GM21447 (cell line): ENCODE measurements around the gene GALR3.
A peak's percentile ranks its signal among the peaks of the same experiment; 100 is the strongest.

Experiments
- ATAC-seq: cut with Tn5 transposase; IDR thresholded peaks from one replicate; pipeline ENCODE4 v1.9.1; 2021; ENCODE audit not compliant: unreplicated experiment

The GALR3 gene

DNA sequence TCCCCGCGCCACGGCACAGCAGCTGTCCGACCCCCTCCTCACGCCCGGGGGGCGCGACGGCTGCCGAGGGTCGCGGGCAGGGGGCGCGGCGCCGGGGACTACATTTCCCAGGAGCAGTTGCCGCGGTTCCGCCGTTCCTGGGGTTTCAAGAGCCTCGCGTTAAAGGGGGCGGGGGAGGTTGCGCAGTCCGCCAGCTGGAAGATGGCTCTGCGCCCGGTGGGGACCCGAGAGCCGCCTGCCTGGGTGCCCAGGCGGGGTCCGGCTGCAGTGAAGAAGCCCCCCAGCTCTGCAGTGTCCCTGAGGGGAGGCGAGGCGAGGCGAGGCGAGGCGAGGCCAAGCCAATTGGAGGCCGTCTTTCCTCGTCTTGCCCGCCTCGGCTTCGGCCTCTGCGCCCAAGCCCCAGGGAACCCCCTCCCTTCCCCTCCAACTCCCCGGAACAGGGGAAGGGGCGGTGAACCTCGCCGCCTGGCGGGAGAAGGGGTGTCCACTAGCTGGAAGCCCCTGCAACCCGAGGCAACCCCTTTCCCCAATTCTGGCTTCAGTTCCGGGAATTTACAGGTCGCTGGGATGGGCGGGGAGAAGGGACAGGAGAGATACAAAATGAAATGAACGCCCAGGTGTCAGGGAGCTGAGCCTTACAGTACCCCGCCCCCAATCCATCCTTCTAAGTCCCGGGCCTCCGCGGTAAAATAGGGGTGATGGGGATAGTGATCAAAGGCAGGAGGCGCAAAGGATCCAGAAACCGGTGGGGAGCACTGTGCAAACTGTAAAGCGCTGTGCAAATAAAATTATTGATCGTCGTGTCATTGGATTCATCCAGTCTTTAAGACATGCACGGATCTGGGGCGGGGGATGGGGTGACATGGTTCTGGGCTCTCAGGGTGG is 20.6 kb upstream of the GALR3 start:
- ATAC-seq: no peak

DNA sequence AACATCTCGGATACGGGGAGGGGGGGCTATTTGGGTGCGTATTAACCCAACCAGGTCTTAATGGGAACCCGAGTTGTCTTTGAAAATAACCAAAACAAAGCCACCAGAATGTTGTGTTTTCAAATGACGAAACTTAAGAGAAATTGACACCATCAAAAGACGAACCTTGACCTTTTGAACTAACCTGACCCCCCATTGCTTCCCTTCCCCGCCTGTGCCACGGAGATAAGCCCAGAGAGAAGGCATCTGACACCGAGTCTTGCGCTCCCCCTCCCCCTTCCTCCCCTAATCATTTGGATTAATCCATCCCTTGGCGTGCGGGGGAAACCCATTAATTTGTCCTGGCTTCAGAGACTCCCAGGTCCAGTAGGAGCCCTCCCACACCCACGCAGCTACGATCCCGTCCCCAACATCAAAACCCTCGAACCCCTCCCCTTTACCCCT is 20.0 kb upstream of the GALR3 start:
- no peak for ATAC-seq

DNA sequence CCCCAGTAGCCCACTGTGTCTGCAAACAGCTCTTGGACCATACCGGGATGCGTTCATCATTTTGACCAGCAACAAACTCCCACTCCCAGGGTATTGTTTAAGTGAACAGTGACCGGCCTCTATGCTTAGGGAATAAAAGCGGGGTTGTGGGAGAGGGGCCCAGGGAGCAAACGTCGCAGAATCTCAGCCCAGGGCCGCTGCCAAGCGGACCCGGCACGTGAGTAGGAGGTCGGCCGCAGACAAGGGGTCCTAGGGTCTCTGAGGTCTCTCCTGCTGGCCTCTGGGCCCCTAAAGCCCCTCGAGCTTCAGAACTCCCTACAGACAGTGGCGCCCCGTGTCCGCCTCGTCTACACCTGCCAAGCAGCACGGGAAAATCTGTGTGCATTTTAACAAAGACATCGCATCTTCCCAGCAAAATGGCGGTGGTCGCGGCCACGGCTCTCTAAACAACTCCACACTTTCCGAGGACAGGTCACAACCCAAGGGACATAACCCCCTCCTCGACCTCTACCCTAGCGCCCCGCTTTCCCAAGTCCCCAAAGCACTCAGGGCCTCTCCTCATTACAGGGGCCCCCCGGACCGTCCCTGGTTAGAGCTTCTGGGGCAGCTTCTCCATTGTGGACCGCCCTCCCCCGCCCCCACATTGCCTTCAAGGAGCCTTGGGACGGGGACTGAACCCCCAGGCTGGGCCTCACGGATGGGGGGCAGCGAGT is 19.4 kb upstream of the GALR3 start:
- no peak for ATAC-seq

DNA sequence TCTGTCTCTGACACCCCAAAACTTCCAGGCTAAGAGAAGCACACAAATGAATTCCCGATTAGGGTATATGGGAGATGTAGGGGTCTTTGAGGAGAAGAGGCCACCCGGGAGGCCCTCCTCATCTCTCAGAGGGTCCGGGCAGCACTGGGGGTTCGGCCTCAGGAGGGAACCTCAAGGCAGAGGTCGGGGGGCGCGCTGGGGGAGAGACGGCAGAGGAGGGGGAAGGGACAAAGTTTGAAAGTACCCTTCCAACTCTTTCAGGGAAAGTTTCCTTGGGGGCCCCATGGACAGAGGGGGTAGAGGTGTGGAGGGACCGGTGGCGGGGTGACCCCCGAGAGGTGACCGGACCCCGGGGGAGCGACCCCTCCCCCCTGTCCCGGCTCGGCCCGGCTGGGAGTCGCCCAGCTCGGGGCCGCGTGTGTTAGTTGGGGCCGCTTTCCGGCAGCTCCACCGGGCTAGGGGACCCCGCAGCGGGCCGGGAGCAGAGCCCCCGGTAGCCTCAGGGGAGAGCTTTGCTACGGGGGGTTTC is 18.8 kb upstream of the GALR3 start:
- no peak for ATAC-seq

DNA sequence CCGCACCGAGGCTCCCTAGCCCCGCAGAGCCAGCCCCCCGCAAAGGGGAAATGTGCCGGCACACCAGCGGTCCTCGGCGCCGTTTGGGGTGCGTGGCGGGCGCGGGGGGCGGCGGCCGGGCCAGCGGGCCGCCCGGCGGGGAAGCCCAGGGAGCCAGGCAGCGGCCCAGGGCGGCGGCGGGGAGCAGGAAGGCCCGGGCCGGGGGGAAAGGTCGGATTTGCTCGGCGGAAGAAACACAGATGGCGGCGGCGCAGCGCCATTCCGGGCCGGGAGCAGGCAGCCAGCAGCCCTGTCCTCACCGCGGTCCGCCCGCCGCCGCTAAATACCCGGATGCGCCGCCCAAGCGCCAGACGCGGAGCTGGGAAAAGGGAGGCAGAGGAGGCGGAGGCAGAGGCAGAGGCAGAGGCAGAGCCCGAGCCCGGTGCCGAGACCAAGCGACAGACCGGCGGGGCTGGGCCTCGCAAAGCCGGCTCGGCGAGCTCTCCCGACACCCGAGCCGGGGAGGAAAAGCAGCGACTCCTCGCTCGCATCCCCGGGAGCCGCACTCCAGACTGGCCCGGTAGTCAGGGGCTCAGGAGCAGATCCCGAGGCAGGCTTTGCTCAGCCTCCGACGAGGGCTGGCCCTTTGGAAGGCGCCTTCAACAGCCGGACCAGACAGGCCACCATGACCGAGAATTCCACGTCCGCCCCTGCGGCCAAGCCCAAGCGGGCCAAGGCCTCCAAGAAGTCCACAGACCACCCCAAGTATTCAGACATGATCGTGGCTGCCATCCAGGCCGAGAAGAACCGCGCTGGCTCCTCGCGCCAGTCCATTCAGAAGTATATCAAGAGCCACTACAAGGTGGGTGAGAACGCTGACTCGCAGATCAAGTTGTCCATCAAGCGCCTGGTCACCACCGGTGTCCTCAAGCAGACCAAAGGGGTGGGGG is 18.0 kb upstream of the GALR3 start:
- no peak for ATAC-seq

DNA sequence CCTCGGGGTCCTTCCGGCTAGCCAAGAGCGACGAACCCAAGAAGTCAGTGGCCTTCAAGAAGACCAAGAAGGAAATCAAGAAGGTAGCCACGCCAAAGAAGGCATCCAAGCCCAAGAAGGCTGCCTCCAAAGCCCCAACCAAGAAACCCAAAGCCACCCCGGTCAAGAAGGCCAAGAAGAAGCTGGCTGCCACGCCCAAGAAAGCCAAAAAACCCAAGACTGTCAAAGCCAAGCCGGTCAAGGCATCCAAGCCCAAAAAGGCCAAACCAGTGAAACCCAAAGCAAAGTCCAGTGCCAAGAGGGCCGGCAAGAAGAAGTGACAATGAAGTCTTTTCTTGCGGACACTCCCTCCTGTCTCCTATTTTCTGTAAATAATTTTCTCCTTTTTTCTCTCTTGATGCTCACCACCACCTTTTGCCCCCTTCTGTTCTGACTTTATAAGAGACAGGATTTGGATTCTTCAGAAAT is 17.3 kb upstream of the GALR3 start:
- no peak for ATAC-seq

DNA sequence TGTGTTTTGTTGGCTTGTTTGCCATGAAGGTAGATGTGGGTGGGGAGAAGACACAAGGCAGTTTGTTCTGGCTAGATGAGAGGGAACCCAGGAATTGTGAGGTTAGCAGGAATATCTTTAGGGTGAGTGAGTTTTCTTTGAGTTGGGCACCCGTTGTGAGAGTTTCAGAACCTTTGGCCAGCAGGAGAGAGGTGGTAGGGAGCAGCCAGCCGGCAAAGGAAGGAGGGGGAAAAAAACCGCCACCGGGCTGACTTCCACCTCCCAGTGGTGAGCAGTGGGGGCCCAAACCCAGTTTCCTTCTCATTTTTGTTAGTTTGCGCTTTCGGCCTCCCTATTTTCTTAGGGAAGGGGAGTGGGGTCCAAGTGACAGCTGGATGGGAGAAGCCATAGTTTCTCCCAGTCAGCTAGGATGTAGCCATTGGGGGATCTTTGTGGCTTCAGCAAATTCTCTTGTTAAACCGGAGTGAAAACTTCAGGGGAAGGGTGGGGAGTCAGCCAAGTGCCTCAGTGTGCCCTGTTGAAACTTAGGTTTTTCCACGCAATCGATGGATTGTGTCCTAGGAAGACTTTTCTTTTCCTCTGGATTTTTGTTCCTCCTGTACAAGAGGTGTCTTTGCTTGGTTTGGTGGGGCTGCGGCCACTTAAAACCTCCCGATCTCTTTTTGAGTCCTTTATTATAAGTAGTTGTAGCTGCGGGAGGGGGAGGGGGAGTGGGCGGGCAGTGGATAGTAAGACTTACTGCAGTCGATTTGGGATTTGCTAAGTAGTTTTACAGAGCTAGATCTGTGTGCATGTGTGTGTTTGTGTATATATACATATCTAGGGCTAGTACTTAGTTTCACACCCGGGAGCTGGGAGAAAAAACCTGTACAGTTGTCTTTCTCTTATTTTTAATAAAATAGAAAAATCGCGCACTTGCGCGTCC is 16.5 kb upstream of the GALR3 start:
- ATAC-seq: no peak

DNA sequence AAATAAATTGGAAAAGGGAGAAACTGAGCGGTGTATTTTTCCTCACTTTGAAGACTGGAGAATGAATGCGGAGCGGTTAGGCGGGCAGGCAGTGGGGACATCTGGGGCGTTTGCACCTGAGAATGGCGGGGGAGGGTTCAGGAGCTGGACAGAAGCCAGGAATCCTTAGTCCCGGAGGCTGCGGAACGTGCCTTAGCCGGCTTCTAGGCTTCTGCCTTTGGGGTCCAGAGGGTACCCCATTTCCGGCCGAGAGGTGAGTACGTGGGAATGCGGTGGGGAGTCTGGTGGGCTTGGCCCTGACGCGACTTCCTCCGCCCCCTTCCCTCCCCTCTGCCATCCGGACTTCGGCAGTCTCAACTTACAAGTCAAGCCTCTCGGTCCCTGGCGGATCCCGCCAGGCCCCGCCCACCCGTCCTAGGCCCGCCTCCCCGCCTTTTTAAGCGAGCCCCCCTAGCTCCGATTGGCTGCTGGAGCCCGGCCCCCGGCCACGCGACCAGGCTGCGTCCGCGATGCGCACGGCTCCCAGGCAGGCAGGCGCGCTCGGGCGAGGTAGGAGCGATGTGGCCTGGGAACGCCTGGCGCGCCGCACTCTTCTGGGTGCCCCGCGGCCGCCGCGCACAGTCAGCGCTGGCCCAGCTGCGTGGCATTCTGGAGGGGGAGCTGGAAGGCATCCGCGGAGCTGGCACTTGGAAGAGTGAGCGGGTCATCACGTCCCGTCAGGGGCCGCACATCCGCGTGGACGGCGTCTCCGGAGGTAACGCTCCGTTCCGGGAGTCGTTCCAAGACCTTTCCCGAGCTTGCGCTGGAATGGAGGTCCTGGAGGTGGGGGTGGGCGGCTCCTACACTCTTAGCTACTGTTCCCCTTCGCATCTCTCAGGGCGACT is 15.5 kb upstream of the GALR3 start, which contains the start of gene GCAT:
Gene GCAT (plus strand): TSS at position 525 of the 884 bp plus-strand sequence. CDS start 34 bp downstream, at position 559.
- peak; percentile 84 for ATAC-seq

DNA sequence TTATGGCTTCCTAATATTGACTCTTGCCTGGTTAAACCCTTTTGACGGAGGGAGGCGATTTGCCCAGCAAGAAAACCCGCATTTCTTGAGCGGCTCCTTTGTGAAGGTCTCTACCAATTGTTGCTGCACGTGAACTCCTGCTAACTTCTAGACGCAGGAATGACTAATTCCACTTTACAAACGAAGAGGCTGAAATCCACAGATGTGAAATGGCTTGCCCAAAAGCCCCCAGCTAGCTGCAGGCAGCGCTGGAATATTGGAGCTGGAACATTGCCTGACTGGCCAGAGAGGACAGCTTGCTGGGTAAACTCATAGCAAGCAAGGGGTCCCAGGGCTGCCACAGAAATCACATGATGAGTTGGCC is 14.9 kb upstream of the GALR3 start:
- no peak for ATAC-seq

DNA sequence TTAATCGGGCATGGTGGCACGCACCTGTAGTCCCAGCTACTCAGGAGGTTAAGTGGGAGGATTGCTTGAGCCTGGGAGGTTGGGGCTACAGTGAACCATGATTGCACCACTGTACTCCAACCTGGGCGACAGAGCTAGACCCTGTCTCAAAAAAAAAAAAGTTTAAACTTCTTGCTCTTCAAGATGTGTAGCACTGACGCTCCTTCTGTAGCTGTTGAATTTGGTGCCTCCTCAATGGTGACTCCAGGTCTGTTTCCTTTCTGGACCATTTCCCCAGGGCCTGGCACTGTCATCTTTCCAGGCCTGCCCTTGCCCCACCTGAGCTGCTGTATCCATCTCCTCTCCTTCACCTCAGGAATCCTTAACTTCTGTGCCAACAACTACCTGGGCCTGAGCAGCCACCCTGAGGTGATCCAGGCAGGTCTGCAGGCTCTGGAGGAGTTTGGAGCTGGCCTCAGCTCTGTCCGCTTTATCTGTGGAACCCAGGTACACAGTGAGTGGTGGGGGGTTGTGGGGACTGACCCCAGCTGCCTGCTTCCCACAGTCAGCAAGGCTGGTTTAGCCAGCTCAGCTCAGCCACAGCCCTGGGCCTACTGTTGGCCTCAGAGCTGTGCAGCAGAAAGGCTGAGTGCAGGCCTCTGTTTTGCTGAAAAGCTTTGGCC is 13.4 kb upstream of the GALR3 start:
- no peak for ATAC-seq

DNA sequence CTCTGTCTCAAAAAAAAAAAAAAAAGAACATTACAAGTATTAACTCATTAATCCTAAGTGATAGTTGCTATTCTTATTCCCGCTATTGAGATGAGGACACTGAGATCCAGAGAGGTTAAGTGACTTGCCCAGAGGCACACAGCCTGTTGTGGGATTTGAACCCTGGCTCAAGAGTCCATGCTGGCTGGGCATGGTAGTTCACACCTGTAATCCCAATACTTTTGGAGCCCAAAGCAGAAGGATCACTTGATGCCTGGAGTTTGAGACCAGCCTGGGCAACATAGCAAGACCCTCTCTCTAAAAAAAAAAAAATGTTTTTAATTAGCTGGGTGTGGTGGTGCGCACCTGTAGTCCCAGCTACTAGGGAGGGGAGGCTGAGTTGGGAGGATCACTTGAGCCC is 11.3 kb upstream of the GALR3 start:
- no peak for ATAC-seq

DNA sequence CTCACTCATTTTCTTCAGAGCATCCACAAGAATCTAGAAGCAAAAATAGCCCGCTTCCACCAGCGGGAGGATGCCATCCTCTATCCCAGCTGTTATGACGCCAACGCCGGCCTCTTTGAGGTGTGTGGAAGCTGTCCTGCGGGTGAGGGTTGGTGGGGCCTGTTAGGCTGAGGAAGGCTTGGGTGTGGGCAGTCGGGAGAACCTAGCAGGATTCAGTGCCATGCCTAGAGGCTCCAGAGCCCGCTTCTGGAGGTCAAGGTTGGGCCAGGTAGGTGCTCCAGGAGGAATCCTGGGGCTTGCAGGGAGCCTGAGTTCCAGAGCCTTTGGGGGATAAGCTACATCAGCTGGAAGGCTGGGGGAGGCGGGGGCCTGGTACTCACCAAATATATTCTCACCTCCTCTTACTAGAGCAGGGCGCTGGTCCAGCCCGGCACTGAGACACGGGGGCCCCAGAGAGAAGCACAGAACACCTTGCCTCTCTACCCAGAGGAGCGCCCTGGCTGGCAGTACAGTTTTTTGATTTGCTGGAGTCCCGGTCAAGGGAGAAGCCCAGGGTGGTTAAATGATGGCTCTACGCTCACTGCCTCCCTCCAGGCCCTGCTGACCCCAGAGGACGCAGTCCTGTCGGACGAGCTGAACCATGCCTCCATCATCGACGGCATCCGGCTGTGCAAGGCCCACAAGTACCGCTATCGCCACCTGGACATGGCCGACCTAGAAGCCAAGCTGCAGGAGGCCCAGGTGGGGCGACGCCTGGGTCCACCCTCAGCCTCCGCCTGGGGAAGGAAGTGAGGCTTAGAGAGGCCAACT is 10.1 kb upstream of the GALR3 start:
- ATAC-seq: no peak

DNA sequence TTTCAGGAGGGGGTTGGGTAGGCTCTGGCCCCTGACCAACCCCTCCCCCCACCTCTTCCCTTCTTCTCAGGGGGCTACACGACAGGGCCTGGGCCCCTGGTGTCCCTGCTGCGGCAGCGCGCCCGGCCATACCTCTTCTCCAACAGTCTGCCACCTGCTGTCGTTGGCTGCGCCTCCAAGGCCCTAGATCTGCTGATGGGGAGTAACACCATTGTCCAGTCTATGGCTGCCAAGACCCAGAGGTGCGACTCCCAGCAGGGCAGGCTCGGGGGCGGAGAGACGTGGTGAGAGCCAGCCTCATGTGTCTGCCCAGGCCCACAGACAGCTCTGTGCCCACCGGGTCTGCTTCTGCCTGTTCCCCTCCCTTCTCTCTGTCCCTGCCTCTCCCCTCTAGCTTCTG is 7.6 kb upstream of the GALR3 start:
- no peak for ATAC-seq

DNA sequence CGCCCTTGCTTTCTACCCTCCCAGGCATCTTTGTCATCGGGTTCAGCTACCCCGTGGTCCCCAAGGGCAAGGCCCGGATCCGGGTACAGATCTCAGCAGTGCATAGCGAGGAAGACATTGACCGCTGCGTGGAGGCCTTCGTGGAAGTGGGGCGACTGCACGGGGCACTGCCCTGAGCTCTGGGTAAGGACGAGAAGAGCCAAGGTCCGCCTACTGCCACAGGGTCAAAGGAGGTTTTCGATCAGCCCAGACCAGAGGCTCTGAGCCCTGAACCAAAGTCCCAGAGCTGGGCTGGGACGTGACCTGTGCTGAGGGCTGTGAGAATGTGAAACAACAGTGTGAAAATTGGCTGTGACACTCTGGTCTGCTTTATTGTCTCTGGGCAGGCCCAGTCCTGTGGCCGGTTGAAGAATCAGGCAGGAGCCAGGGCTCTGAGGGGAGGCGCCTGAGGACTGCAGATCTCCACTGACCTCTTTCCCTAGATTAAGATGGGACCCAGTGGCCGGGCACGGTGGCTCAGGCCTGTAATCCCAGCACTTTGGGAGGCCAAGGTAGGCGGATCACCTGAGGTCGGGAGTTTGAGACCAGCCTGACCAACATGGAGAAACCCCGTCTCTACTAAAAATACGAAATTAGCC is 6.5 kb upstream of the GALR3 start:
- no peak for ATAC-seq

DNA sequence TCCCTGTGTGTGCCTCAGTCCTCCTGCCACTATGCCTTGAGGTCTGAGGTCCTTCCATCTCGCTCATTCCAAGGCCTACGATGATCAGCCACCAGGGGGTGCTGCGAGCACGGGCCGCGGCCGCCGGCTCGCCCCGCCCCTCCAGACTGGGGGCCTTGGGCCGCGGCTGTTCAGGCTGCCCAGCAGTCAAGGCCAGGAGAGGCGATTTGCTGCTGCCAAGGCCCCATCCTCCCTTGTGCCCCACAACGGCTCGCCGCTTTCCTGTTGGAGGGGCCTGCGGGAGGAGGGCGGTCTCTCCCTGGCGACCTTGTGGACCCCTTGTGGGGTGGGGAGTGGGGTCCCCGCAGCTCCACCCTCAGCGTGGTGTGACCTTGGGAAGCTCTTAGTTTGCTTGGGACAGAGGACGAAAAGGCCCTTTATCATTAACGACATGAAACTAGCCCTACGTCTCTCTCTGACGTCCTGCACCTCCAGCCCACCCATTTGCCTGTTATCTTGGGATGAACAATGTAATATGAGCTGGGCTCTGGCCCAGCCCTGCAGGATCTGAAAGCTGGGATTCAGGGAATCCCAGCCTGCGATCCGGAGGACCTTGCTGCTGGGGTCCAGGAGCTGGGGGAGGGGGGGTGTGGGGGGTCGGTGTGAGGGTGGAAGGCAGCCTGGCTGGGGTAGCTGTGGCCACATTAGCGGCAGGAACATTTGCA is 5.3 kb upstream of the GALR3 start:
- ATAC-seq: no peak

DNA sequence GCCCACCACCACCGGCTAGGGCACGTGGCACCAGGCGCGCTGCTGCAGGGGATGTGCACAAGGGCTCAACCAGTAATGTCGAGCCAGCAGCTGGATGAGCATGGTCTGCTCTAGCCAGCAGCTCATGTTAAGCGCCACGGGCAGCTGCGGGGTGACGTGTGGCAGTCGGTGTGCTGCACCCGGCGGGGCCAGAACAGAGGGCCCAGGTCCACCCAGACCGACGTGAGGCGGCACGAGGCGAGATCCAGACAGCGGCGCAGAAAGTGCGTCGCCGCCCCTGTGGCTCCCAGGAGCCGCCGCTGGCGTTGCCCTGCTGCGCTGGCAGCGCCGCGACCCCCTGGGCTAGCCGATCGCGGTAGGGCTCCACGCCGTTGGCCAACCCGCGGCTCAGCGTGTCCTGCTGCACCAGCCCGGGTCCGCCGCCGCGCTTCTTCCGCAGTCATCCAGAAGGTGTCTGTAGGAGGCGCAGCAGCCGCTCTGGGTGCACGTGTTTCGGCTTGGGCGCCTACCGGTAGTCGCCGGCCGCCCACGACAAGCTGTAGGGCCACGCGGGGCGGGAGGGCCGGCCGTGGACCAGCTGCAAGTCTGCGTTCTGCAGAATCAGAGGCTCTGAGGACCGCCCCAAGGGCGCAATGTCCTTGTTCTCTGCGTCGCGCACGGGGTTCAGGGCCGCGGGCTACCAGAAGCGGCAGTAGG is 4.6 kb upstream of the GALR3 start:
- ATAC-seq: no peak
